Natural killer cell (primary cell): ENCODE data around the gene SMAP1. TPM values are rescaled to one million over a fixed set of nuclear protein-coding genes. Genes with fewer than 3 reads are reported as not detected.
A peak's percentile ranks its signal among the peaks of the same experiment; 100 is the strongest.

Experiments used
- ATAC-seq, 3 donors: fragments of 150-1000 bp in 2 of 3; fragments of 200-7000 bp in 1 of 3; cut with Tn5 transposase; 1 replicate in 1 of 3; 2 replicates in 2 of 3; pipeline ENCODE4 v1.10.0; 2021; ENCODE audit warnings: mild to moderate bottlenecking in 2 of 3, moderate library complexity in 2 of 3
- DNase-seq, 2 donors: peaks; one replicate each; pipeline versions ENCODE4 v3.0.0 to v3.0.0-alpha.2; 2013 to 2021; ENCODE audit warnings: mixed read lengths in 1 of 2
- H3K27ac ChIP-seq: one replicate; pipeline ENCODE4 v1.5.1; 2013; ENCODE audit warnings: mild to moderate bottlenecking, low read length
- H3K27me3 ChIP-seq: one replicate; pipeline ENCODE4 v1.6.1; 2013; ENCODE audit warnings: low read length; ENCODE audit not compliant: control insufficient read depth, insufficient read depth
- H3K36me3 ChIP-seq: one replicate; pipeline ENCODE4 v1.6.1; 2013; ENCODE audit warnings: low read length; ENCODE audit not compliant: control insufficient read depth, insufficient read depth
- H3K4me1 ChIP-seq: one replicate; pipeline ENCODE4 v1.6.1; 2013; ENCODE audit warnings: low read length; ENCODE audit not compliant: control insufficient read depth, insufficient read depth
- H3K4me3 ChIP-seq: one replicate; pipeline ENCODE4 v1.5.1; 2013; ENCODE audit warnings: low read length
- H3K9me3 ChIP-seq: one replicate; pipeline ENCODE4 v1.6.1; 2013; ENCODE audit warnings: low read length; ENCODE audit not compliant: control insufficient read depth, insufficient read depth
- H3K27ac Mint-ChIP-seq, 2 donors: one replicate each; pipeline ENCODE4 v1.8.0; 2022; ENCODE audit warnings: mild to moderate bottlenecking in 2 of 2, mixed read lengths in 2 of 2, moderate library complexity in 1 of 2
- H3K27me3 Mint-ChIP-seq, 2 donors: one replicate each; pipeline ENCODE4 v1.8.0; 2022; ENCODE audit warnings: low read depth in 2 of 2, mixed read lengths in 2 of 2
- H3K36me3 Mint-ChIP-seq: one replicate; pipeline ENCODE4 v1.8.0; 2022; ENCODE audit warnings: mixed read lengths
- H3K4me1 Mint-ChIP-seq, 2 donors: one replicate each; pipeline ENCODE4 v1.8.0; 2022; ENCODE audit warnings: mixed read lengths in 2 of 2
- H3K4me3 Mint-ChIP-seq: one replicate; pipeline ENCODE4 v1.8.0; 2022; ENCODE audit warnings: mild to moderate bottlenecking, moderate library complexity, mixed read lengths
- H3K9me3 Mint-ChIP-seq, 2 donors: one replicate each; pipeline ENCODE4 v1.8.0; 2022; ENCODE audit warnings: mixed read lengths in 2 of 2
- WGBS: methylation state at CpG from one replicate; pipeline ENCODE4 v1.1.7; 2013; ENCODE audit warnings: missing lambda C conversion rate; ENCODE audit not compliant: insufficient coverage; 5-methylcytosine and 5-hydroxymethylcytosine counted together
- intact Hi-C: fragments of 100-400 bp; cut with micrococcal nuclease; formaldehyde crosslinking; loops from one replicate; pipeline ENCODE4 v1.14.2; 2022
- total RNA-seq, 4 donors: library from RNA; stranded (reverse); fragments of 120-200 nt in 1 of 4; gene quantifications; one replicate each; pipeline versions ENCODE4 v1.2.3 to v1.2.4, GENCODE V29; 2013 to 2022
- TF ChIP-seq, protein P1 (sequence below): fragments of 200-600 bp; IDR thresholded peaks from one replicate; pipeline ENCODE4 v1.8.0; 2022; ENCODE audit warnings: antibody characterized with exemption

SMAP1 gene
- total RNA-seq, 3 donors from 2014 or later (not counting 1 experiment from before 2014, with no cell fraction given) = 28.6 to 35.4 (median 30.6) TPM

DNA sequence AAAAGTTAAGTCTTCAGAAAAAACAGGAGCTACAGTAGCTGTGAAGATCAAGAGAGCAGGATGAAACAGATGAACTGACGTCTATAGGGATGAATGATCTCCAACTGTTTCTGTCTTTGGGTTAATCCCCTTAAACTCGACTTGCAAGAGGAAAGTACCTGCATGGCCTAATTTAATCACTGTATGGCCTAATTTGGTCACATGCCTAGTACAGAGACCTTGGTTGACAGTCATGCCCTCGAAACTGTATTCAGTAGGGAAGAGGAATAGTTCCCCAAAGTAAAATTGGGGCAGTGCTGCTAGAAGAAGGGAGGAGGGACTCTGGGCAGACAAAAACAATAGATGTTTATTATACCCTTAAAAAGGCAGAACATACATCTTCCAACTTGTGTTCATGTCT lies 10.0 kb upstream of the SMAP1 start:
- WGBS = 75% methylated on average over 3 of the region's 3 CpGs
- no peak for ATAC-seq

GRCh38 chr6:70663881-70664466 lies 3.7 kb upstream of the SMAP1 start:
- no peaks in the 10 kb centered on the region for H3K27me3 ChIP-seq
- no peaks in the 10 kb centered on the region for H3K9me3 ChIP-seq
- Mint-ChIP-seq H3K27me3 (peaks cover 21 to 22% of the 10 kb centered on the region in 2 donors), H3K9me3 (no peaks in the 10 kb centered on the region), H3K4me1 (peaks cover 14 to 18% of the 10 kb centered on the region in 2 donors), H3K27ac (no peak overlapping the region), H3K36me3 (no peaks in the 10 kb centered on the region), H3K4me3 (no peak overlapping the region)
- ATAC-seq (no peak), DNase-seq (no peak)
- no peak overlapping the region for H3K27ac ChIP-seq
- no peaks in the 10 kb centered on the region for H3K36me3 ChIP-seq
- peaks cover 12% of the 10 kb centered on the region for H3K4me1 ChIP-seq
- H3K4me3 ChIP-seq = no peak overlapping the region
- intact Hi-C loops = no loop called here
- TF ChIP-seq, protein P1, sequence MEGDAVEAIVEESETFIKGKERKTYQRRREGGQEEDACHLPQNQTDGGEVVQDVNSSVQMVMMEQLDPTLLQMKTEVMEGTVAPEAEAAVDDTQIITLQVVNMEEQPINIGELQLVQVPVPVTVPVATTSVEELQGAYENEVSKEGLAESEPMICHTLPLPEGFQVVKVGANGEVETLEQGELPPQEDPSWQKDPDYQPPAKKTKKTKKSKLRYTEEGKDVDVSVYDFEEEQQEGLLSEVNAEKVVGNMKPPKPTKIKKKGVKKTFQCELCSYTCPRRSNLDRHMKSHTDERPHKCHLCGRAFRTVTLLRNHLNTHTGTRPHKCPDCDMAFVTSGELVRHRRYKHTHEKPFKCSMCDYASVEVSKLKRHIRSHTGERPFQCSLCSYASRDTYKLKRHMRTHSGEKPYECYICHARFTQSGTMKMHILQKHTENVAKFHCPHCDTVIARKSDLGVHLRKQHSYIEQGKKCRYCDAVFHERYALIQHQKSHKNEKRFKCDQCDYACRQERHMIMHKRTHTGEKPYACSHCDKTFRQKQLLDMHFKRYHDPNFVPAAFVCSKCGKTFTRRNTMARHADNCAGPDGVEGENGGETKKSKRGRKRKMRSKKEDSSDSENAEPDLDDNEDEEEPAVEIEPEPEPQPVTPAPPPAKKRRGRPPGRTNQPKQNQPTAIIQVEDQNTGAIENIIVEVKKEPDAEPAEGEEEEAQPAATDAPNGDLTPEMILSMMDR = no peak
- 91% methylated on average over 6 of the region's 6 CpGs for WGBS

More for the DNA sequence above, 10.0 kb upstream of the SMAP1 start:
- Histone ChIP-seq H3K27me3 (no peaks in the 10 kb centered on the region), H3K36me3 (no peaks in the 10 kb centered on the region), H3K4me3 (no peak overlapping the region), H3K27ac (no peak overlapping the region), H3K9me3 (no peaks in the 10 kb centered on the region), H3K4me1 (no peaks in the 10 kb centered on the region)
- Mint-ChIP-seq H3K27me3 (peaks cover 12 to 15% of the 10 kb centered on the region in 2 donors), H3K36me3 (no peaks in the 10 kb centered on the region), H3K9me3 (no peaks in the 10 kb centered on the region), H3K4me1 (no peaks in the 10 kb centered on the region), H3K4me3 (no peak overlapping the region), H3K27ac (no peak overlapping the region)
- DNase-seq = no peak
- intact Hi-C loops = no loop called here
- TF ChIP-seq, protein P1 = no peak

- Histone ChIP-seq H3K27ac (peak overlapping the region; percentile 77), H3K4me3 (no peak overlapping the region), H3K36me3 (no peaks in the 10 kb centered on the region), H3K4me1 (peaks cover 12% of the 10 kb centered on the region), H3K27me3 (no peaks in the 10 kb centered on the region), H3K9me3 (no peaks in the 10 kb centered on the region)
- no peak for ATAC-seq
- H3K4me1 Mint-ChIP-seq = peaks cover 38 to 44% of the 10 kb centered on the region in 2 donors
- H3K27me3 Mint-ChIP-seq = peaks cover 16 to 20% of the 10 kb centered on the region in 2 donors
- no peaks in the 10 kb centered on the region for H3K9me3 Mint-ChIP-seq
- peak in 1 of 2 donors; percentile 11 for DNase-seq
- H3K36me3 Mint-ChIP-seq = no peaks in the 10 kb centered on the region
- TF ChIP-seq, protein P1 = no peak
- H3K27ac Mint-ChIP-seq = peak overlapping the region; percentile 92 to 93
- peak overlapping the region; percentile 93 for H3K4me3 Mint-ChIP-seq
- 96% methylated on average over 6 of the region's 6 CpGs for WGBS
- intact Hi-C loops = loop anchor here (1.0 kb wide), 1 partner anchor 100 kb away; the partner anchor contains the start of gene SDHAF4
Observed at GRCh38 chr6:70666706-70667105, 977 bp upstream of the SMAP1 start.
